B cell (primary cell): ENCODE measurements around the gene NUP58. TPM values are rescaled to one million over a fixed set of nuclear protein-coding genes. Genes with fewer than 3 reads are reported as not detected.
A peak's percentile ranks its signal among the peaks of the same experiment; 100 is the strongest.

ENCODE experiments used
- ATAC-seq: fragments of 200-7000 bp; cut with Tn5 transposase; one replicate; pipeline ENCODE4 v1.10.0; 2021; ENCODE audit warnings: low read depth, mild to moderate bottlenecking, moderate number of reproducible peaks, moderate library complexity
- CTCF ChIA-PET: fragments of 350-600 bp; sonication (Branson Sonifier 250); formaldehyde crosslinking; loops from one replicate; lab custom pipeline; 2021; ENCODE audit warnings: antibody characterized with exemption, inconsistent platforms; lab: Charles Lee
- POLR2A ChIA-PET: fragments of 350-600 bp; sonication (Branson Sonifier 250); formaldehyde crosslinking; loops from one replicate; lab custom pipeline; 2021; ENCODE audit warnings: antibody characterized with exemption; lab: Charles Lee
- DNase-seq: peaks from one replicate; pipeline ENCODE4 v3.0.0; 2013
- H2AFZ ChIP-seq: 2 replicates; pipeline ENCODE4 v1.6.1; 2012; ENCODE audit warnings: mild to moderate bottlenecking, low read depth, low read length; ENCODE audit not compliant: insufficient read depth, poor library complexity, severe bottlenecking
- H3K27ac ChIP-seq, 2 donors: 1 replicate in 1 of 2; 2 replicates in 1 of 2; pipeline ENCODE4 v1.5.1; 2012 to 2013; ENCODE audit warnings: low read length in 2 of 2, mild to moderate bottlenecking in 2 of 2, moderate library complexity in 1 of 2
- H3K27me3 ChIP-seq, 4 experiments: fragments of 200-600 bp in 1 of 4; sonication (generic) in 1 of 4; replicated peaks in 1 of 4; 1 replicate in 2 of 4; 2 replicates in 2 of 4; pipeline versions ENCODE4 v1.6.1 to v1.7.0; 2013 to 2016; ENCODE audit warnings: low read length in 3 of 4, mild to moderate bottlenecking in 2 of 4, mixed read lengths in 1 of 4, moderate library complexity in 1 of 4; ENCODE audit not compliant: insufficient read depth in 4 of 4, control insufficient read depth in 3 of 4; ENCODE audit errors: control extremely low read depth in 1 of 4
- H3K36me3 ChIP-seq, 2 experiments: replicated peaks in 1 of 2; 1 replicate in 1 of 2; 2 replicates in 1 of 2; pipeline versions ENCODE4 v1.6.1 to v1.7.1; 2013; ENCODE audit warnings: low read length in 1 of 2; ENCODE audit not compliant: insufficient read depth in 2 of 2, control insufficient read depth in 1 of 2; ENCODE audit errors: control extremely low read depth in 1 of 2, extremely low read depth in 1 of 2
- H3K4me1 ChIP-seq, 2 donors: fragments of 200-600 bp in 1 of 2; sonication (generic) in 1 of 2; 1 replicate in 1 of 2; 2 replicates in 1 of 2; pipeline versions ENCODE4 v1.5.1 to v1.6.1; 2013 to 2017; ENCODE audit warnings: low read length in 2 of 2; ENCODE audit not compliant: control insufficient read depth in 2 of 2, insufficient read depth in 2 of 2
- H3K4me2 ChIP-seq: replicated peaks from 2 replicates; pipeline ENCODE3; 2012; ENCODE audit warnings: mild to moderate bottlenecking, low read depth, low read length; ENCODE audit not compliant: poor library complexity, severe bottlenecking
- H3K4me3 ChIP-seq, 5 experiments: fragments of 200-600 bp in 1 of 5; sonication (generic) in 1 of 5; 1 replicate in 3 of 5; 2 replicates in 2 of 5; pipeline versions ENCODE4 v1.5.1 to v1.7.0; 2011 to 2016; ENCODE audit warnings: low read length in 4 of 5, mild to moderate bottlenecking in 4 of 5, low read depth in 2 of 5, control low read depth in 1 of 5, moderate library complexity in 1 of 5; ENCODE audit not compliant: insufficient read depth in 1 of 5; ENCODE audit errors: control extremely low read depth in 1 of 5, extremely low read depth in 1 of 5
- H3K79me2 ChIP-seq: fragments of 200-600 bp; sonication (generic); one replicate; pipeline ENCODE4 v1.6.0; 2016; ENCODE audit warnings: low read length; ENCODE audit not compliant: control insufficient read depth, insufficient read depth
- H3K9ac ChIP-seq: fragments of 200-600 bp; sonication (generic); 2 replicates; pipeline ENCODE4 v1.6.1; 2017; ENCODE audit warnings: mild to moderate bottlenecking, low read length, moderate library complexity
- H3K9me3 ChIP-seq, 3 donors: one replicate each; pipeline versions ENCODE4 v1.6.1 to v1.7.1; 2013; ENCODE audit warnings: low read length in 2 of 3; ENCODE audit not compliant: control insufficient read depth in 2 of 3, insufficient read depth in 1 of 3; ENCODE audit errors: control extremely low read depth in 1 of 3
- H4K20me1 ChIP-seq: 2 replicates; pipeline ENCODE4 v1.6.0; 2012; ENCODE audit warnings: mild to moderate bottlenecking, low read length; ENCODE audit not compliant: insufficient read depth, control insufficient read depth, poor library complexity, severe bottlenecking
- H3K27ac Mint-ChIP-seq: one replicate; pipeline ENCODE4 v1.8.0; 2021; ENCODE audit warnings: mixed read lengths
- H3K27me3 Mint-ChIP-seq: one replicate; pipeline ENCODE4 v1.8.0; 2021; ENCODE audit warnings: mixed read lengths
- H3K4me1 Mint-ChIP-seq: one replicate; pipeline ENCODE4 v1.8.0; 2021; ENCODE audit warnings: mixed read lengths
- H3K4me3 Mint-ChIP-seq: one replicate; pipeline ENCODE4 v1.8.0; 2021; ENCODE audit warnings: mixed read lengths
- H3K9me3 Mint-ChIP-seq: one replicate; pipeline ENCODE4 v1.8.0; 2022; ENCODE audit warnings: mixed read lengths; ENCODE audit not compliant: insufficient read depth
- EZH2 ChIP-seq: IDR thresholded peaks from 2 replicates; pipeline ENCODE4 v1.6.1; 2012; ENCODE audit warnings: borderline replicate concordance, low read depth, mild to moderate bottlenecking, moderate library complexity, low read length; ENCODE audit not compliant: insufficient read depth, poor library complexity, severe bottlenecking
- WGBS: methylation state at CpG from one replicate; pipeline ENCODE4 v1.1.5; 2013; ENCODE audit warnings: missing lambda C conversion rate; ENCODE audit not compliant: insufficient coverage; 5-methylcytosine and 5-hydroxymethylcytosine counted together
- intact Hi-C: fragments of 100-400 bp; cut with micrococcal nuclease; formaldehyde crosslinking; loops from one replicate; pipeline ENCODE4 v1.10.0; 2022
- polyA plus RNA-seq: library from polyadenylated mRNA; depleted of rRNA; stranded (reverse); fragments of >200 nt; gene quantifications from 2 replicates; pipeline ENCODE4 v1.2.3, GENCODE V29; 2012
- total RNA-seq, 2 donors: library from RNA; stranded (reverse); fragments of 120-200 nt in 1 of 2; gene quantifications; 1 replicate in 1 of 2; 2 replicates in 1 of 2; pipeline versions ENCODE4 v1.2.3 to v1.2.4, GENCODE V29; 2013 to 2022
- TF ChIP-seq, protein P1 (sequence below): fragments of 200-600 bp; IDR thresholded peaks from one replicate; pipeline ENCODE4 v1.8.0; 2022; ENCODE audit warnings: antibody characterized with exemption, mild to moderate bottlenecking

The NUP58 gene
- total and polyA plus RNA-seq, 2 donors (not counting 1 experiment from before 2014, with no cell fraction given) = 11.8 to 41.0 TPM

DNA sequence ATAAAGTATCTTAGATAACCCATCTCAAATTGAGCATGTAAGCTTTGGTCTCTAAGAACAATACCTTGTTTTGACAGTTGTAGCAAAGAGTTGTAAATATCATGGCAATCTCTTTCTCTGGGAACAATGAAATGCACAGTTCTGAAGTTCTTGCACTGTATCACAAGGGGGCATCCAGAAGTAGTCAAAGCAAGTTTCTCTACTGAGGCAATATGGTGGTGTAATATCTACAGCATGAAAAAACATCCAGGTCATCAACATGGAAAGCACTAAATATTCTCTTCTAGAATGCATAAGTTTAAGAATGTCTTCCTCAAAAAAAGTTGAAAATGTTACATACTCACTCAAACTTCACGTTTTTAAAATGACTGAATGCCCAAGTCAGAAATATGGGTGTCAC lies 33.7 kb upstream of the NUP58 start:
- H3K9ac ChIP-seq = no peak overlapping the region
- H3K4me1 ChIP-seq = no peaks in the 10 kb centered on the region
- ChIA-PET POLR2A (no interaction called here), CTCF (interaction anchor here (1.6 kb wide), 1 partner anchor 9 kb away, joined by 3 read pairs; no protein-coding TSS in a partner anchor)
- H3K9me3 ChIP-seq = no peaks in the 10 kb centered on the region
- H3K27me3 Mint-ChIP-seq = no peaks in the 10 kb centered on the region
- H3K27ac Mint-ChIP-seq = peak overlapping the region; percentile 43
- no peak overlapping the region for H3K4me2 ChIP-seq
- DNase-seq (peak; percentile 38), ATAC-seq (peak; percentile 63)
- peaks cover 13 to 45% of the 10 kb centered on the region in 2 experiments for H3K36me3 ChIP-seq
- H3K9me3 Mint-ChIP-seq = no peaks in the 10 kb centered on the region
- H3K4me3 ChIP-seq = no peak overlapping the region
- no peaks in the 10 kb centered on the region for H4K20me1 ChIP-seq
- peaks cover 4% of the 10 kb centered on the region for H3K79me2 ChIP-seq
- H3K4me1 Mint-ChIP-seq = peaks cover 4% of the 10 kb centered on the region
- H2AFZ ChIP-seq = no peak overlapping the region
- intact Hi-C loops = loop anchor here (1.0 to 5.0 kb wide), 2 partner anchors 20 to 35 kb away; partner anchors contain the start of genes MTMR6 and NUP58
- H3K27ac ChIP-seq = no peak overlapping the region
- no peak overlapping the region for H3K4me3 Mint-ChIP-seq
- no peak for TF ChIP-seq EZH2
- TF ChIP-seq, protein P1, sequence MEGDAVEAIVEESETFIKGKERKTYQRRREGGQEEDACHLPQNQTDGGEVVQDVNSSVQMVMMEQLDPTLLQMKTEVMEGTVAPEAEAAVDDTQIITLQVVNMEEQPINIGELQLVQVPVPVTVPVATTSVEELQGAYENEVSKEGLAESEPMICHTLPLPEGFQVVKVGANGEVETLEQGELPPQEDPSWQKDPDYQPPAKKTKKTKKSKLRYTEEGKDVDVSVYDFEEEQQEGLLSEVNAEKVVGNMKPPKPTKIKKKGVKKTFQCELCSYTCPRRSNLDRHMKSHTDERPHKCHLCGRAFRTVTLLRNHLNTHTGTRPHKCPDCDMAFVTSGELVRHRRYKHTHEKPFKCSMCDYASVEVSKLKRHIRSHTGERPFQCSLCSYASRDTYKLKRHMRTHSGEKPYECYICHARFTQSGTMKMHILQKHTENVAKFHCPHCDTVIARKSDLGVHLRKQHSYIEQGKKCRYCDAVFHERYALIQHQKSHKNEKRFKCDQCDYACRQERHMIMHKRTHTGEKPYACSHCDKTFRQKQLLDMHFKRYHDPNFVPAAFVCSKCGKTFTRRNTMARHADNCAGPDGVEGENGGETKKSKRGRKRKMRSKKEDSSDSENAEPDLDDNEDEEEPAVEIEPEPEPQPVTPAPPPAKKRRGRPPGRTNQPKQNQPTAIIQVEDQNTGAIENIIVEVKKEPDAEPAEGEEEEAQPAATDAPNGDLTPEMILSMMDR = no peak
- WGBS = 71% methylated on average over 1 of the region's 1 CpG
- H3K27me3 ChIP-seq = no peaks in the 10 kb centered on the region

DNA sequence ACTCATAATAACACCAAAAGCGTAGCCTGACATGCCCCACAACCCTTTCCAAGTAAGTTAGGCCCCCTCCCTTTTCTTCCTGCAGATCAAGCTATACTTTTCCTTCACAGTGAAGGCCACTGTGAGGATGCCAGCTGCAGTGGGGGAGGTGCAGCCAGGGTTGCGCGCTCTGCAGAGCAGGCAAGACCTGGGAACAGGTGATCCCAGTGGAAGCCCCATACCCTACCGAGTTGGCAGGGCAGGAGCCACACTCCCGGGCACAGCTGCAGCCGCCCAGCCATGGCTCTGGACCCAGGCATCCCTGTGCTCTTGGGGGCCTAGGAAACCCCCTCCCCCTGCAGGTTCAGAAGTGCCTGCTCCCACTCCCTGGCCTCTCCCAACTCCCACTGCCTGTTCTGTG lies 32.9 kb upstream of the NUP58 start:
- no peak for ATAC-seq
- POLR2A ChIA-PET = no interaction called here

More for the DNA sequence above, 32.9 kb upstream of the NUP58 start:
- intact Hi-C loops = loop anchor here (5.0 kb wide), 1 partner anchor 34 kb away; the partner anchor contains the start of gene NUP58
- no peak overlapping the region for H3K9ac ChIP-seq
- no peak overlapping the region for H3K27ac ChIP-seq
- Mint-ChIP-seq H3K9me3 (no peaks in the 10 kb centered on the region), H3K27me3 (no peaks in the 10 kb centered on the region), H3K4me3 (no peak overlapping the region), H3K27ac (no peak overlapping the region), H3K4me1 (peaks cover 4% of the 10 kb centered on the region)
- no peak overlapping the region for H2AFZ ChIP-seq
- H3K79me2 ChIP-seq = peaks cover 4% of the 10 kb centered on the region
- H4K20me1 ChIP-seq = no peaks in the 10 kb centered on the region
- no peaks in the 10 kb centered on the region for H3K27me3 ChIP-seq
- no peaks in the 10 kb centered on the region for H3K4me1 ChIP-seq
- no peaks in the 10 kb centered on the region for H3K9me3 ChIP-seq
- CTCF ChIA-PET = no interaction called here
- 100% methylated on average over 2 of the region's 6 CpGs for WGBS
- no peak for DNase-seq
- no peak overlapping the region for H3K4me2 ChIP-seq
- TF ChIP-seq EZH2 = no peak
- TF ChIP-seq, protein P1 = no peak
- peaks cover 10 to 40% of the 10 kb centered on the region in 2 experiments for H3K36me3 ChIP-seq
- H3K4me3 ChIP-seq = no peak overlapping the region
